ENCODE data around the gene GLCE.

The GLCE gene

DNA sequence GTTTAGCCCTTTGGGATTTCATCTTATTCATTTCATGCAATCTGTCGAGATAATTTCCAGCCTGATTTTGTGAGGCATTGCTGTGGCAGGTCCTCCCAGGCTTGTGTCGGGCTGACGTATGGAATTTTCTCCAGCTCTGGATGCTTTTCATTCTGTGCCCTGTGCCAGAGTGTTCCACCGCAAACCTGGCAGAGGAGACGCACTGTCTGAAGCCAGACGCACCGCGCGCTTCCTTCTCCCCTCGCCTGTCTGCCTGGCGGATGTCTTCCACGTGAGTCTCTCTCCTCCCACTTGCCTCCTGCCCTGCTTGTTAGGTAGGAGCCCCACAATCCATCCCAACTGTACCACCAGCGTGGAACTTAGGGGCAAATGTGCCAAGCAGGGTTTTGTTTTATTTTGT is 20.1 kb upstream of the GLCE start:
- Histone ChIP-seq H3K9ac (ENCODE audit: low read depth, low read length) (no peak overlapping the region), H3K27me3 (ENCODE audit: insufficient read depth, low read length) (no peaks in the 10 kb centered on the region; the same call in 1 of the 2 replicates), H3K4me1 (ENCODE audit: insufficient read depth, low read length) (no peaks in the 10 kb centered on the region; the same call in 1 of the 2 replicates), H3K27ac (ENCODE audit: low read length) (no peak overlapping the region), H3K36me3 (ENCODE audit: insufficient read depth, low read depth, low read length) (no peaks in the 10 kb centered on the region), H3K9me3 (ENCODE audit: insufficient read depth, low read depth, low read length) (no peaks in the 10 kb centered on the region), H3K4me3 (ENCODE audit: low read length) (no peak overlapping the region)

DNA sequence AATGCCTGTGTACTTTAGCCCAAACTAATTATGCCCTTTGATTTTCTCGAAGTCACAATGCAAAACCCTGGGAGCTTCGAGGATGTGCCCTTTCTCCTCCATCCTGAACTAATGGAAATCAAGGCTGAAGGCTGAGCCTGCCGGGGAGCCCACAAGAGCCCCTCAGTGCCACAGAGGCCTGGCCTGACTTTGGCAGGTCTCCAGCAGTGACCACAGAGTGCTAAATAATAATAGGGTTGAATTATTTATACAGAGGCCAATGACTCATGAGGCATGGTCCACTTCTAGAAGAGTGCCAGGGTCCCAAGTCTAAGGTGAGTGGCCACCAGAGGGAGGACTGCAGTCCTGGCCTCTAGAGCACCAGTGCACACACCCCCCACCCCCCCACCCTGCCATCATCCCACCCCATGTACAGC is 19.1 kb upstream of the GLCE start:
- Histone ChIP-seq H3K4me1 (ENCODE audit: insufficient read depth, low read length) (no peaks in the 10 kb centered on the region; the same call in 1 of the 2 replicates), H3K9me3 (ENCODE audit: insufficient read depth, low read depth, low read length) (no peaks in the 10 kb centered on the region), H3K27ac (ENCODE audit: low read length) (no peak overlapping the region), H3K36me3 (ENCODE audit: insufficient read depth, low read depth, low read length) (no peaks in the 10 kb centered on the region), H3K9ac (ENCODE audit: low read depth, low read length) (no peak overlapping the region), H3K4me3 (ENCODE audit: low read length) (no peak overlapping the region), H3K27me3 (ENCODE audit: insufficient read depth, low read length) (no peaks in the 10 kb centered on the region; the same call in 1 of the 2 replicates)

DNA sequence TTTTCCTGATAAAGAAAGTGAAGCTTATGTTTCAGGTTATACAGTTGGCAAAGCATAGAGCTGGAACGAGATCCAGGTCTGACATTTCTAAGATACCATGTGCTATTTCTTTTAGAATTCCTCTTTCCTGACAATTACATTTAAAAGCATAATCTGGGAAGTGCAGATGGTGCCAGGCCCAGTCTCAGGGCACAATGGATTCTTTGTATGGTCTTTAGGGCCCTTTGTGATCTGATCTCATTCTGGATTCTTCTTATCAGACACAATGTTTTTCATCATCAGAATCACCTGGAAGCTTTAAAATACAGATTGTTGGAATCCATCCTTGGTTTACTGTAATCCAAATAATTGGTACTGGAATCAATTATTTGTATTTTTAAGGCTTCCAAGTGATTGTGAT is 18.6 kb upstream of the GLCE start:
- Histone ChIP-seq H3K9ac (ENCODE audit: low read depth, low read length) (no peak overlapping the region), H3K36me3 (ENCODE audit: insufficient read depth, low read depth, low read length) (no peaks in the 10 kb centered on the region), H3K27me3 (ENCODE audit: insufficient read depth, low read length) (no peaks in the 10 kb centered on the region; the same call in 1 of the 2 replicates), H3K4me3 (ENCODE audit: low read length) (no peak overlapping the region), H3K9me3 (ENCODE audit: insufficient read depth, low read depth, low read length) (no peaks in the 10 kb centered on the region), H3K4me1 (ENCODE audit: insufficient read depth, low read length) (no peaks in the 10 kb centered on the region; the same call in 1 of the 2 replicates), H3K27ac (ENCODE audit: low read length) (no peak overlapping the region)

DNA sequence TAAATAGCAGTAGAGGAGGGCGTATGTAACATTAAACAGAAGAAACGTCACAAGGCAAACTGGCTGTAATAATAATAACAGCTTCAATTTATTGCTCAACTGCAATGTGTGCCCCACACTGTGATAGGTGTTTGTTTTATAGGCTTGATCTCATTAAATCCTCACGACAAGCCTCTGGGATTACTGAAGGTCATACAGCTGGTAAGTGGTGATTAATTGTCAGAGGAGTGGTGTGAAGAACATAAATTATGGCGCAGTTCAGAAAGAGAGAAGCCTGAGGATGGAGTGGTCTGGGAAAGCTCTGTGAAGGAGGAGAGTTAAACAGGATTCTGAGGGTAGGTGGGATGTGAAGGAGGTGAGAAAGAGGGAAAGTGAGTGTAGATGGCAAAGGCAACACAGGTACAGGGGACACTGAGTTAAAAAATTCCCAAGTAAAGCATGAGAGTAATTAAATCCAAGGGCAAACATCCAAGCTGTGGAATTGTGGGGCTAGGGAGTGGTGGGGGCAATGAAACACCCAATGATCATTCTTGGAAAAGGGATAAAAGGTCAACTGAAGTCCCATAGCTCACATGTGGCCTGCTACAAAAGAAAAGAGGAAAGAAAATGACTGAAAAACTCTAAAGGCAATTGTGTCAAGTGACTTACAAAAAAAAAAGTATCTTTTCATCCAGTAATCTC is 16.5 kb upstream of the GLCE start:
- Histone ChIP-seq H3K27me3 (ENCODE audit: insufficient read depth, low read length) (no peaks in the 10 kb centered on the region; the same call in 1 of the 2 replicates), H3K9me3 (ENCODE audit: insufficient read depth, low read depth, low read length) (no peaks in the 10 kb centered on the region), H3K27ac (ENCODE audit: low read length) (no peak overlapping the region), H3K4me3 (ENCODE audit: low read length) (no peak overlapping the region), H3K9ac (ENCODE audit: low read depth, low read length) (no peak overlapping the region), H3K36me3 (ENCODE audit: insufficient read depth, low read depth, low read length) (no peaks in the 10 kb centered on the region), H3K4me1 (ENCODE audit: insufficient read depth, low read length) (no peaks in the 10 kb centered on the region; the same call in 1 of the 2 replicates)

DNA sequence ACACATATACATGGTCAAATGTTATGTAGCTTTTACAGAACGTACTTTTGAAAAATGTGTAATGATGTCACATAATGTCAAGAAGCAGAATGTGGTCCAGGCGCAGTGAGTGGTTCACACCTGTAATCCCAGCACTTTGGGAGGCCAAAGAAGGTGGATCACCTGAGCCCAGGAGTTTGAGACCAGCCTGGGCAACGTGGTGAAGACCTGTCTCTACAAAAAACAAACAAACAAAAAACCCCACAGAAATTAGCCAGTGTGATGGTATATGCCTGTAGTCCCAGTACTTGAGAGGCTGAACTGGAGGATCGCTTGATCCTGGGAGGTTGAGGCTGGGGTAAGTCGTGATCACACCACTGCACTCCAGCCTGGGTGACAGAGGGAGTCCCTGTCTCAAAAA is 15.9 kb upstream of the GLCE start:
- H3K4me1 ChIP-seq (ENCODE audit: insufficient read depth, low read length) = no peaks in the 10 kb centered on the region; the same call in 1 of the 2 replicates

DNA sequence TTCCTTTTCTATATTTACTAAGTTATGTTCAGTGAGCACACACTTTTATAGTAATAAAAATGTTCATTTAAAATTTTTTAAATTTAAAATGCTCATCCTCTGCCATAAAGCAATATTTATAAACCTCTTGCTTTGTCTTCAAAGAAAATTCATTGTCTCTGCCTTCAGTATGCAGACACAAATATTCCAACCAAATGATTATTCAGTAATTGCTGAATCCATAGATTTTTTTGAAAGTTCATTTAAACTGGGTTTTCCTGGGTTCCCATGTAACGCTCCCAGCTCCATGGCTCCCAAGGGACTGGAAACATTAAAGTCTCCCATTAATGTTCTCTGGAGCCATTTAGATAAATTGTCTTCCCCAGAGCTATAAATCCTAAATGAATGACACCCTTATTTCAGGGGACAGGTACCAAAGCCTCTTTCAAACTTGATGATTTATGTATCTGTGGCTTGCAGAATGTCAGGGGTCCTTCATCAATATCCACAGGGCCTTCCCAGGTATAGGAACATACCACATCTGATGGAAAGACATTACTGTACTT is 15.2 kb upstream of the GLCE start:
- peaks cover 5% of the 10 kb centered on the region; the same call in 1 of the 2 replicates for H3K27me3 ChIP-seq (ENCODE audit: insufficient read depth, low read length)

More for the DNA sequence above, 15.9 kb upstream of the GLCE start:
- H3K4me3 ChIP-seq (ENCODE audit: low read length) = no peak overlapping the region
- H3K27ac ChIP-seq (ENCODE audit: low read length) = no peak overlapping the region
- no peaks in the 10 kb centered on the region; the same call in 1 of the 2 replicates for H3K27me3 ChIP-seq (ENCODE audit: insufficient read depth, low read length)
- no peak overlapping the region for H3K9ac ChIP-seq (ENCODE audit: low read depth, low read length)
- H3K9me3 ChIP-seq (ENCODE audit: insufficient read depth, low read depth, low read length) = no peaks in the 10 kb centered on the region
- H3K36me3 ChIP-seq (ENCODE audit: insufficient read depth, low read depth, low read length) = no peaks in the 10 kb centered on the region

DNA sequence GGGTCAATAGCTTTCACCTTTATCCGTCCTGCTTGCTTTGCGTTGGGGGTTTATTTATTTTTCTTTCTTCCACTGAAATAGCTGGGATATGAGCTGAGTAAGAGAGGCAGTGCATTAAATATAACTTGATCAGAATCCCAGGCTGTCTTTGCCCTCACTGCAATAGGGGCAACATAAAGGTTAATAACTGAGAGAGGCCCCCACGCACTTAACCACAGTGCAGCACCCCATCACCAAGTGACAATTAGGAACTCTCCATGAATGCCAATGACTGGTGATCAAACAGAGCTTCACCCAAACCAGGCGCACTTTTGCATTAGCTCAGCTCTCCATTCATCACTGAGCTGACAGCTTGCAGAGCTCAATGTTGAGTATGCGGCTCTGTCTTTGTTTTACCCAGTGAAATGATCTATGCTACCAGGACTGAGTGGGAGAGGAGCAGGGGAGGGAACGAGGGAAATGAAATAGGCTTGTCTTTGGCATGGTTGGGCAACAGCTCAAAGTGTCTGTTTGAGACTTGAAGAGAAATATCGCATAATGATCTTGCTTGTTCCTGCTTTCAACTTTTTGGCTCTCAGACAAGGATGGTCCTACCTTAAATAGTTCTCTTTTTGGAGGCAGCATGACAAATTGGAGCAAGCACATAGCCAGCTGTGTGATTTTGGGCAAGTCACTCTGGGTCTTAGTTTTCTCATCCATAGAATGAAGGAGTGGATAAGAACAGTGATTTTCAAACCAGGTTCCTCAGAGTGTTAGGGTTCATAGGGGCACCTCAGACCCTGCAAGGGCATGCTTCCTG is 14.5 kb upstream of the GLCE start:
- H3K27me3 ChIP-seq (ENCODE audit: insufficient read depth, low read length) = peaks cover 11% of the 10 kb centered on the region; the same call in 1 of the 2 replicates
- H3K36me3 ChIP-seq (ENCODE audit: insufficient read depth, low read depth, low read length) = no peaks in the 10 kb centered on the region
- no peak overlapping the region for H3K27ac ChIP-seq (ENCODE audit: low read length)
- no peak overlapping the region for H3K4me3 ChIP-seq (ENCODE audit: low read length)
- H3K9ac ChIP-seq (ENCODE audit: low read depth, low read length) = no peak overlapping the region
- no peaks in the 10 kb centered on the region; the same call in 1 of the 2 replicates for H3K4me1 ChIP-seq (ENCODE audit: insufficient read depth, low read length)
- no peaks in the 10 kb centered on the region for H3K9me3 ChIP-seq (ENCODE audit: insufficient read depth, low read depth, low read length)

More for the DNA sequence above, 15.2 kb upstream of the GLCE start:
- Histone ChIP-seq H3K9ac (ENCODE audit: low read depth, low read length) (no peak overlapping the region), H3K4me3 (ENCODE audit: low read length) (no peak overlapping the region), H3K4me1 (ENCODE audit: insufficient read depth, low read length) (no peaks in the 10 kb centered on the region; the same call in 1 of the 2 replicates), H3K36me3 (ENCODE audit: insufficient read depth, low read depth, low read length) (no peaks in the 10 kb centered on the region), H3K9me3 (ENCODE audit: insufficient read depth, low read depth, low read length) (no peaks in the 10 kb centered on the region), H3K27ac (ENCODE audit: low read length) (no peak overlapping the region)

DNA sequence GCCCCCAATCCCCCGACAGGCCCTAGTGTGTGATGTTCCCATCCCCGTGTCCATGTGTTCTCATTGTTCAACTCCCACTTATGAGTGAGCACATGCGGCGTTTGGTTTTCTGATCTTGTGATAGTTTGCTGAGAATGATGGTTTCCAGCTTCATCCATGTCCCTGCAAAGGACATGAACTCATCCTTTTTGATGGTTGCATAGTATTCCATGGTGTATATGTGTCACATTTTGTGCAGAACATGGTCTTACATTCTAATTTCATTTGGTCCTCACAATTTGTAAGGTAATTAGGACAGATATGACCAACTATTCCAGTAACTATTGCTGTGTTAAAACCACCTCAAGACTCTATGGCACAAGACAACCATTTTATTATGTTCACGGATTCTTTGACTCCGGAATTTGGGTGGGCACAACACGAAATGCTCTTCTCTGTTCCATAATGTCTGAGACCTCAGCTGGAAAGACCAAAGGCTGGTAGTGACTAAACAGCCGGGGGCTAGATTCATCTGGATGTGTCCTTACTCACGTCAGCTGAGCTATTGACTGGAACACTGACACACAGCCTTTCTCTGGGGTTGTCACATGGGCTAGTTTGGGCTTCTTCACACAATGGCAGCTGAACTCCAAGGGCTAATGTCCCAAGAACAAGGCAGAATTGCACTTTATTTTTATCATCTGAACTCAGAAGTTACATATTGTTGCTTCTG is 13.6 kb upstream of the GLCE start:
- Histone ChIP-seq H3K4me1 (ENCODE audit: insufficient read depth, low read length) (no peaks in the 10 kb centered on the region; the same call in 1 of the 2 replicates), H3K36me3 (ENCODE audit: insufficient read depth, low read depth, low read length) (no peaks in the 10 kb centered on the region), H3K4me3 (ENCODE audit: low read length) (no peak overlapping the region), H3K27ac (ENCODE audit: low read length) (no peak overlapping the region), H3K9me3 (ENCODE audit: insufficient read depth, low read depth, low read length) (no peaks in the 10 kb centered on the region), H3K27me3 (ENCODE audit: insufficient read depth, low read length) (peaks cover 12% of the 10 kb centered on the region; the same call in 1 of the 2 replicates), H3K9ac (ENCODE audit: low read depth, low read length) (no peak overlapping the region)

DNA sequence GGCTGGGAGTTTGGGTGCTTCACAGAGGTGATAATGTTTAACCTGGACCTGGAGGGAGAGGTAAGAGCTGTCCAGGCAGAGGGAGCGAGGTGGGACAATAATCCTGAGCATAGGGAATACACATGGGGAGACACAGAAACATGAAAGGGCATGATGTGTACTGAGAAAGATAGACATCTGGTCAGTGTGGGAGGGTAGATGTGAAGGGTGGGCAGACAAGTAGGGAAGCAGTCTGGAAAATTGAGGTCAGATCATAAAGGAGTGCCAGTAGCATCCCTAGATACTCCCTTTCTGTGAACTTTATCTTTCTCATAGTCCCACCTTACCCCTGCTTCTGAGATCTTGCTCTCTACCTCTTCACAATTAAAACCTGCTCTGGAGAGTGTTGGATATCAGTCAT is 12.0 kb upstream of the GLCE start:
- H3K9me3 ChIP-seq (ENCODE audit: insufficient read depth, low read depth, low read length) = no peaks in the 10 kb centered on the region
- H3K27ac ChIP-seq (ENCODE audit: low read length) = no peak overlapping the region
- H3K36me3 ChIP-seq (ENCODE audit: insufficient read depth, low read depth, low read length) = no peaks in the 10 kb centered on the region
- H3K4me1 ChIP-seq (ENCODE audit: insufficient read depth, low read length) = no peaks in the 10 kb centered on the region; the same call in 1 of the 2 replicates
- peaks cover 12% of the 10 kb centered on the region; the same call in 1 of the 2 replicates for H3K27me3 ChIP-seq (ENCODE audit: insufficient read depth, low read length)
- no peak overlapping the region for H3K9ac ChIP-seq (ENCODE audit: low read depth, low read length)
- no peak overlapping the region for H3K4me3 ChIP-seq (ENCODE audit: low read length)

DNA sequence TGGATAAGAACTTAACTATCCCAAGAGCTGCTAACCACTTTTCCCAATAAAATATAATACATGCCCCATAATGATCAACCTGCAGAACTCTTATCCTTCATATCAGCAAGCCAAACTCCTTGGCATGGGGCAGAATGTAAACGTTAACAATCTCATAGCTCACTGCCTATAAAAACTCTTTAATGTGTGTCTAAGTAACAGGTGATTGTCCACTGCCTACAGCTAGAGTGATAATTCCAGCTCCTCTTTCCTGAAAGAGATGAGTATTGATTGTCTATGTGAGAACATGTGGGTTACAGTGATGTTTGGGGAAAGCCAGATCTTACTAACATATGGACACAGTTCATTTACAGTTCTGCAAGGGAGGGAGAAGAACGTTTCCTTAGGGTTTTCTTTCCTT is 11.3 kb upstream of the GLCE start:
- Histone ChIP-seq H3K27me3 (ENCODE audit: insufficient read depth, low read length) (peaks cover 12% of the 10 kb centered on the region; the same call in 1 of the 2 replicates), H3K4me1 (ENCODE audit: insufficient read depth, low read length) (no peaks in the 10 kb centered on the region; the same call in 1 of the 2 replicates)

DNA sequence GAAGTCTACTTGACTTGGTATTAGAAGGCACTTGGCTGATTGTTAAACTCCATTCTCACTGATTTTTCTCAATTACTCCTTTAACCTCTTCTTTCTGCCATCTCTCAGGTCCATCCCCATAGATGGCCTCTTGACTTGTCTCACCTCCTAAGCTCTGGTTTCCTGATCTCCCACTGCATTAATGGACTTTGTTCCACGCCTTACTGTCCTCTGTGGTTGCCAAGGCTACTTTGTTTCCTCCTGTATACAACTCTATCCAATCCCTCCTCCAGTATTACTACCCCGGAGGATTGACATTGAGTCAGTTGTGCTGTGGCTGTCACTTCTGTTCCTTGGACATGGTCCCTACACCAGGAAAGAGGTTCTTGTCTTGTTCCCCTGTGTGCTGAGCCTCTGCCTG is 10.6 kb upstream of the GLCE start:
- no peak overlapping the region for H3K9ac ChIP-seq (ENCODE audit: low read depth, low read length)
- no peak overlapping the region for H3K4me3 ChIP-seq (ENCODE audit: low read length)
- H3K4me1 ChIP-seq (ENCODE audit: insufficient read depth, low read length) = no peaks in the 10 kb centered on the region; the same call in 1 of the 2 replicates
- no peak overlapping the region for H3K27ac ChIP-seq (ENCODE audit: low read length)
- no peaks in the 10 kb centered on the region for H3K9me3 ChIP-seq (ENCODE audit: insufficient read depth, low read depth, low read length)
- no peaks in the 10 kb centered on the region for H3K36me3 ChIP-seq (ENCODE audit: insufficient read depth, low read depth, low read length)
- peaks cover 12% of the 10 kb centered on the region; the same call in 1 of the 2 replicates for H3K27me3 ChIP-seq (ENCODE audit: insufficient read depth, low read length)

More for the DNA sequence above, 11.3 kb upstream of the GLCE start:
- Histone ChIP-seq H3K36me3 (ENCODE audit: insufficient read depth, low read depth, low read length) (no peaks in the 10 kb centered on the region), H3K9ac (ENCODE audit: low read depth, low read length) (no peak overlapping the region), H3K27ac (ENCODE audit: low read length) (no peak overlapping the region), H3K4me3 (ENCODE audit: low read length) (no peak overlapping the region), H3K9me3 (ENCODE audit: insufficient read depth, low read depth, low read length) (no peaks in the 10 kb centered on the region)

Data from iPS-20b (cell line).